Endothelial cell of umbilical vein (primary cell): Measurements from ENCODE around the gene FOCAD. TPM values are rescaled to one million over a fixed set of nuclear protein-coding genes. Genes with fewer than 3 reads are reported as not detected.

ENCODE experiments used
- BruUV-seq: library from RNA; stranded (reverse); fragments of 400-500 nt; replicated peaks from 2 replicates; lab custom pipeline; 2021; lab: Mats Ljungman, UMichigan
- CTCF ChIA-PET: fragments of 300-600, 350-600 bp; sonication (Branson Sonifier 250); formaldehyde crosslinking; loops from one replicate; lab custom pipeline; 2021; ENCODE audit warnings: antibody characterized with exemption, inconsistent platforms; lab: Charles Lee
- POLR2A ChIA-PET: fragments of 300-600, 350-600 bp; sonication (Branson Sonifier 250); formaldehyde crosslinking; loops from one replicate; lab custom pipeline; 2021; ENCODE audit warnings: antibody characterized with exemption, inconsistent platforms; lab: Charles Lee
- DNase-seq: peaks from one replicate; pipeline ENCODE4 v3.0.0-alpha.2; 2011; ENCODE audit warnings: low read depth, low spot score
- FAIRE-seq: peaks from 2 replicates; lab custom pipeline; 2011; peaks lifted over from hg19 to GRCh38; lab: Jason Lieb, UNC
- H2AFZ ChIP-seq: 2 replicates; pipeline ENCODE4 v1.6.0; 2012; ENCODE audit warnings: low read depth, low read length, control low read depth, inconsistent platforms
- H3K27ac ChIP-seq: 2 replicates; pipeline ENCODE4 v1.5.1; 2011; ENCODE audit warnings: low read depth, mild to moderate bottlenecking, control low read depth, low read length, moderate library complexity; ENCODE audit not compliant: insufficient read depth
- H3K27me3 ChIP-seq, 2 experiments: 2 replicates each; pipeline versions ENCODE4 v1.6.0 to v1.6.1; 2011; ENCODE audit warnings: low read length in 2 of 2, mixed read lengths in 1 of 2; ENCODE audit not compliant: control insufficient read depth in 2 of 2, insufficient read depth in 2 of 2
- H3K36me3 ChIP-seq, 2 experiments: 2 replicates in 1 of 2; 3 replicates in 1 of 2; pipeline ENCODE4 v1.5.1; 2011; ENCODE audit warnings: low read length in 2 of 2, mild to moderate bottlenecking in 1 of 2, moderate library complexity in 1 of 2; ENCODE audit not compliant: control insufficient read depth in 2 of 2, insufficient read depth in 2 of 2; ENCODE audit errors: extremely low read depth in 1 of 2
- H3K4me1 ChIP-seq: 3 replicates; pipeline ENCODE4 v1.5.1; 2011; ENCODE audit warnings: mild to moderate bottlenecking, low read length; ENCODE audit not compliant: control insufficient read depth, insufficient read depth; ENCODE audit errors: extremely low read depth
- H3K4me2 ChIP-seq: 2 replicates; pipeline ENCODE4 v1.6.1; 2011; ENCODE audit warnings: low read length, control low read depth, mixed read lengths; ENCODE audit not compliant: insufficient read depth
- H3K4me3 ChIP-seq, 3 experiments: fragments of 200-600 bp in 1 of 3; sonication (generic), shearing (Covaris generic) in 1 of 3; replicated peaks in 1 of 3; 2 replicates each; pipeline ENCODE4 v1.5.1; 2011 to 2016; ENCODE audit warnings: control low read depth in 3 of 3, low read length in 3 of 3, mild to moderate bottlenecking in 2 of 3, inconsistent platforms in 1 of 3, low read depth in 1 of 3, moderate library complexity in 1 of 3; ENCODE audit not compliant: insufficient read depth in 1 of 3
- H3K79me2 ChIP-seq: 2 replicates; pipeline ENCODE4 v1.6.0; 2012; ENCODE audit warnings: low read length, inconsistent platforms; ENCODE audit not compliant: control insufficient read depth, insufficient read depth
- H3K9ac ChIP-seq: replicated peaks from 2 replicates; pipeline ENCODE3; 2011; ENCODE audit warnings: low read length, control low read depth; ENCODE audit not compliant: insufficient read depth; ENCODE audit errors: extremely low read depth
- H3K9me1 ChIP-seq: replicated peaks from 3 replicates; pipeline ENCODE4 v1.6.0; 2011; ENCODE audit warnings: mild to moderate bottlenecking, low read length; ENCODE audit not compliant: control insufficient read depth, insufficient read depth; ENCODE audit errors: extremely low read depth
- H3K9me3 ChIP-seq: replicated peaks from 2 replicates; pipeline ENCODE4 v1.5.1; 2012; ENCODE audit warnings: low read length, inconsistent platforms; ENCODE audit not compliant: control insufficient read depth, insufficient read depth
- H4K20me1 ChIP-seq: replicated peaks from 2 replicates; pipeline ENCODE3; 2011; ENCODE audit warnings: mild to moderate bottlenecking, low read length; ENCODE audit not compliant: control insufficient read depth, insufficient read depth; ENCODE audit errors: extremely low read depth
- EZH2 ChIP-seq: IDR thresholded peaks from 2 replicates; pipeline ENCODE4 v1.6.1; 2012; ENCODE audit warnings: borderline replicate concordance, low read depth, mild to moderate bottlenecking, moderate library complexity, low read length, inconsistent platforms; ENCODE audit not compliant: severe bottlenecking
- GATA2 ChIP-seq: IDR thresholded peaks from 2 replicates; pipeline ENCODE4 v1.7.0; 2011; ENCODE audit warnings: low read depth, mild to moderate bottlenecking, moderate library complexity, mixed read lengths, low read length; ENCODE audit not compliant: insufficient read length, insufficient read depth
- MYC ChIP-seq: IDR thresholded peaks from one replicate; pipeline ENCODE4 v1.6.1; 2011; ENCODE audit warnings: mild to moderate bottlenecking, low read depth, low read length
- POLR2A ChIP-seq: IDR thresholded peaks from 2 replicates; pipeline ENCODE4 v1.6.1; 2012; ENCODE audit warnings: low read depth, mild to moderate bottlenecking, control low read depth, low read length
- POLR2AphosphoS5 ChIP-seq: IDR thresholded peaks from 2 replicates; pipeline ENCODE4 v1.6.1; 2012; ENCODE audit warnings: low read depth, mild to moderate bottlenecking, control low read depth, low read length, moderate library complexity; ENCODE audit not compliant: insufficient read depth
- dilution Hi-C: fragments of 300-500 bp; cut with MboI; formaldehyde crosslinking; loops from one replicate; pipeline ENCODE4 v1.15.0; 2019; ENCODE audit warnings: low sequenced_read_pairs; ENCODE audit not compliant: extremely low pct_ligation_motif_present
- intact Hi-C: fragments of 100-400 bp; cut with micrococcal nuclease; formaldehyde crosslinking; loops from one replicate; pipeline ENCODE4 v1.10.0; 2022
- polyA plus RNA-seq, 4 experiments: library from polyadenylated mRNA; depleted of rRNA in 3 of 4; stranded (reverse) in 3 of 4; unstranded in 1 of 4; fragments of >200 nt; gene quantifications; 2 replicates each; pipeline versions ENCODE4 v1.2.1 to v1.2.3, GENCODE V29; 2011 to 2012; ENCODE audit warnings: missing spikeins in 1 of 4
- total RNA-seq: library from RNA; stranded (reverse); gene quantifications from 2 replicates; pipeline ENCODE4 v1.2.3, GENCODE V29; 2021
- TF ChIP-seq, protein P1 (sequence below): IDR thresholded peaks from 2 replicates; pipeline ENCODE4 v1.6.1; 2011; ENCODE audit not compliant: insufficient read depth, insufficient read length
- TF ChIP-seq, protein P2 (sequence below), 2 donors: IDR thresholded peaks; 1 replicate in 1 of 2; 2 replicates in 1 of 2; pipeline ENCODE4 v1.5.1; 2011; ENCODE audit warnings: low read length in 2 of 2, mild to moderate bottlenecking in 2 of 2, moderate library complexity in 2 of 2, control low read depth in 1 of 2, inconsistent platforms in 1 of 2, low read depth in 1 of 2; ENCODE audit not compliant: insufficient read depth in 1 of 2; ENCODE audit errors: extremely low read depth in 1 of 2

Gene FOCAD
- total and polyA plus RNA-seq, 2 donors (not counting 3 experiments of a cell fraction or from before 2014, with no cell fraction given), result 26.7 to 66.9 TPM

DNA sequence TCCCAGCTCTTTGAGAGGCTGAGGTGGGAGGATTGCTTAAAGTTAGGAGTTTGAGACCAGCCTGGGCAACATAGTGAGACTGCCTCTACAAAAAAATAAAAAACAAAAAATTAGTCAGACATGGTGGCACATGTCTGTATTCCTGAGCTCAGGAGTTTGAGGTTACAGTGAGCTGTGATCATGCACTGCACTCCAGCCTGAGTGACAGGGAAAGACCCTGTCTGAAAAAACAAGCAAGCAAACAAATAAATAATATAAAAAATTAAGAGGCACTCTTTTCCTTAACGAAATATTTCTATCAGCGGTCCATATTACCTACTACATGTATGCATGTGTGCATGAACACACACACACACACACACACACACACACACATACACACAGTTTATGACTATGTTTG, 20.9 kb upstream of the FOCAD start:
- Histone ChIP-seq H3K9ac (no peak overlapping the region), H4K20me1 (no peaks in the 10 kb centered on the region), H3K9me3 (no peaks in the 10 kb centered on the region), H3K36me3 (no peaks in the 10 kb centered on the region), H3K79me2 (no peaks in the 10 kb centered on the region), H3K9me1 (no peaks in the 10 kb centered on the region), H3K4me1 (no peaks in the 10 kb centered on the region), H2AFZ (no peak overlapping the region), H3K4me2 (no peak overlapping the region), H3K27me3 (no peaks in the 10 kb centered on the region), H3K27ac (no peak overlapping the region), H3K4me3 (no peak overlapping the region)
- TF ChIP-seq, protein P1, sequence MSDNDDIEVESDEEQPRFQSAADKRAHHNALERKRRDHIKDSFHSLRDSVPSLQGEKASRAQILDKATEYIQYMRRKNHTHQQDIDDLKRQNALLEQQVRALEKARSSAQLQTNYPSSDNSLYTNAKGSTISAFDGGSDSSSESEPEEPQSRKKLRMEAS, result no peak
- intact Hi-C loops, result no loop called here
- DNase-seq (no peak), FAIRE-seq (no peak)
- CTCF ChIA-PET, result interaction anchor here (1.1 kb wide), 1 partner anchor 21 kb away, joined by 3 read pairs; the partner anchor contains the start of gene FOCAD
- dilution Hi-C loops, result no loop called here
- POLR2A ChIA-PET, result no interaction called here
- no TSS peak for BruUV-seq

DNA sequence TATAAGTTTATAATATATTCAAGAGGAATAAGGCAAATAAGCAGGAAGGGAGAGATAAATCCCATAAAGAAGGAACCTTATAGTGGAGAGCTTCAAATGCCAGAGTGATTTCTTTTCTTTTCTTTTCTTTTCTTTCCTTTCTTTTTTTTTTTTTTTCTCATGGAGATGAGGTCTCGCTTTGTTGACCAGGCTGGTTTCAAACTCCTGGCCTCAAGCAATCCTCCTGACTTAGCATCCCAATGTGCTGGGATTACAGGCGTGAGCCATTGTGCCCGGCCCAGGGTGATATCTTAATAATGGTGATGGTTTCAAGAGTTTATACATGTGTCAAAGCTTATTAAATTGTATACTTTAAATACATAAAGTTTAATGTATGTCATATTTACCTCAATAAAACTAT, 19.6 kb upstream of the FOCAD start:
- no peaks in the 10 kb centered on the region for H3K36me3 ChIP-seq
- ChIA-PET CTCF (interaction anchor here (0.7 to 1.5 kb wide), 3 partner anchors 9 to 40 kb away, joined by 3 to 4 read pairs (median 4); no protein-coding TSS in a partner anchor), POLR2A (no interaction called here)
- no peaks in the 10 kb centered on the region for H3K9me3 ChIP-seq
- no peak overlapping the region for H3K27ac ChIP-seq
- no peaks in the 10 kb centered on the region for H3K27me3 ChIP-seq
- no TSS peak for BruUV-seq
- H3K79me2 ChIP-seq, result no peaks in the 10 kb centered on the region
- H2AFZ ChIP-seq, result no peak overlapping the region
- no peak overlapping the region for H3K9ac ChIP-seq
- no peak overlapping the region for H3K4me3 ChIP-seq
- no peak for TF ChIP-seq MYC
- TF ChIP-seq POLR2AphosphoS5, result no peak
- no peak for TF ChIP-seq GATA2
- TF ChIP-seq, protein P2, sequence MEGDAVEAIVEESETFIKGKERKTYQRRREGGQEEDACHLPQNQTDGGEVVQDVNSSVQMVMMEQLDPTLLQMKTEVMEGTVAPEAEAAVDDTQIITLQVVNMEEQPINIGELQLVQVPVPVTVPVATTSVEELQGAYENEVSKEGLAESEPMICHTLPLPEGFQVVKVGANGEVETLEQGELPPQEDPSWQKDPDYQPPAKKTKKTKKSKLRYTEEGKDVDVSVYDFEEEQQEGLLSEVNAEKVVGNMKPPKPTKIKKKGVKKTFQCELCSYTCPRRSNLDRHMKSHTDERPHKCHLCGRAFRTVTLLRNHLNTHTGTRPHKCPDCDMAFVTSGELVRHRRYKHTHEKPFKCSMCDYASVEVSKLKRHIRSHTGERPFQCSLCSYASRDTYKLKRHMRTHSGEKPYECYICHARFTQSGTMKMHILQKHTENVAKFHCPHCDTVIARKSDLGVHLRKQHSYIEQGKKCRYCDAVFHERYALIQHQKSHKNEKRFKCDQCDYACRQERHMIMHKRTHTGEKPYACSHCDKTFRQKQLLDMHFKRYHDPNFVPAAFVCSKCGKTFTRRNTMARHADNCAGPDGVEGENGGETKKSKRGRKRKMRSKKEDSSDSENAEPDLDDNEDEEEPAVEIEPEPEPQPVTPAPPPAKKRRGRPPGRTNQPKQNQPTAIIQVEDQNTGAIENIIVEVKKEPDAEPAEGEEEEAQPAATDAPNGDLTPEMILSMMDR (IDR thresholded peaks at IDR 0.05; ENCODE audit: extremely low read depth in 1 of 2, insufficient read depth in 1 of 2, low read depth in 1 of 2, low read length in 2 of 2), result no peak
- no peak for TF ChIP-seq POLR2A
- TF ChIP-seq, protein P1, result no peak
- no peak for TF ChIP-seq EZH2
- intact Hi-C loops, result no loop called here
- no peaks in the 10 kb centered on the region for H3K9me1 ChIP-seq
- FAIRE-seq (no peak), DNase-seq (no peak)
- dilution Hi-C loops, result no loop called here
- H4K20me1 ChIP-seq, result no peaks in the 10 kb centered on the region
- no peak overlapping the region for H3K4me2 ChIP-seq
- H3K4me1 ChIP-seq, result no peaks in the 10 kb centered on the region
